Measurements from ENCODE around the gene RSPO1. TPM values are rescaled to one million over a fixed set of nuclear protein-coding genes. Genes with fewer than 3 reads are reported as not detected.

The RSPO1 gene
- total and polyA plus RNA-seq, 10 of the 15 experiments (the other 5 are each of a cell fraction or from before 2014, with no cell fraction given) = not detected

DNA sequence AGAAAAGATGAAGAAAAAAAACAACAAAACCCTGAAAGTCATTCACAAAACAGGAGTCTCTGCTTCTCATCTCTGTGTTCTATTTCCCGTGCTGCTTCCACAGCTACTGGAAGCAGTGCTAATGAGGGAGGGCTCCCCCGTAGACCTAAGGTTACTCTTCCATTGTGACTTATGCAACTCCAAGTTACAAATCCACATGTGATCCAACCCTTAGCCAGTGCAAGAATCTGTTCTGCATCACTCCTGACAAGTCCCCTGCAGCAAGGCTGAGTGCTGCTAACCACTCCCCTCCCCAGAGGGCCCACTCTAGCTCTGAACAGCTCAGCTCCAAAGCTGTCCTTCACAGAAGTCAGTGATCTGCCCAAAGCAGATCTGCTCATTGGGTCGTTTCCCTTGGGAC is 67.7 kb downstream of the RSPO1 start (continued):
- TF ChIP-seq, protein P1, sequence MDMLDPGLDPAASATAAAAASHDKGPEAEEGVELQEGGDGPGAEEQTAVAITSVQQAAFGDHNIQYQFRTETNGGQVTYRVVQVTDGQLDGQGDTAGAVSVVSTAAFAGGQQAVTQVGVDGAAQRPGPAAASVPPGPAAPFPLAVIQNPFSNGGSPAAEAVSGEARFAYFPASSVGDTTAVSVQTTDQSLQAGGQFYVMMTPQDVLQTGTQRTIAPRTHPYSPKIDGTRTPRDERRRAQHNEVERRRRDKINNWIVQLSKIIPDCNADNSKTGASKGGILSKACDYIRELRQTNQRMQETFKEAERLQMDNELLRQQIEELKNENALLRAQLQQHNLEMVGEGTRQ (IDR thresholded peaks at IDR 0.05; ENCODE audit: borderline replicate concordance, low read depth, low read length) = no peak
- TF ChIP-seq NFYB (IDR thresholded peaks at IDR 0.05; ENCODE audit: insufficient read depth, low read depth, low read length) = no peak
- TF ChIP-seq SRF (IDR thresholded peaks at IDR 0.05; ENCODE audit: low read depth in 2 of 2, low read length in 2 of 2) = no peak
- TF ChIP-seq RFX5 (IDR thresholded peaks at IDR 0.05; ENCODE audit: low read depth, low read length) = no peak
- no peak for TF ChIP-seq ZNF217 (IDR thresholded peaks at IDR 0.05)
- TF ChIP-seq JUNB (IDR thresholded peaks at IDR 0.05) = no peak
- TF ChIP-seq, protein P2, sequence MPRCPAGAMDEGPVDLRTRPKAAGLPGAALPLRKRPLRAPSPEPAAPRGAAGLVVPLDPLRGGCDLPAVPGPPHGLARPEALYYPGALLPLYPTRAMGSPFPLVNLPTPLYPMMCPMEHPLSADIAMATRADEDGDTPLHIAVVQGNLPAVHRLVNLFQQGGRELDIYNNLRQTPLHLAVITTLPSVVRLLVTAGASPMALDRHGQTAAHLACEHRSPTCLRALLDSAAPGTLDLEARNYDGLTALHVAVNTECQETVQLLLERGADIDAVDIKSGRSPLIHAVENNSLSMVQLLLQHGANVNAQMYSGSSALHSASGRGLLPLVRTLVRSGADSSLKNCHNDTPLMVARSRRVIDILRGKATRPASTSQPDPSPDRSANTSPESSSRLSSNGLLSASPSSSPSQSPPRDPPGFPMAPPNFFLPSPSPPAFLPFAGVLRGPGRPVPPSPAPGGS (IDR thresholded peaks at IDR 0.05; ENCODE audit: borderline replicate concordance, insufficient read depth, low read depth, low read length, poor library complexity, severe bottlenecking) = no peak
- TF ChIP-seq NBN (IDR thresholded peaks at IDR 0.05) = no peak
- no peak for TF ChIP-seq NR2F1 (conservative IDR thresholded peaks at IDR 0.05)
- TF ChIP-seq TCF3 (IDR thresholded peaks at IDR 0.05; ENCODE audit: borderline replicate concordance, insufficient read depth, low read depth, low read length) = no peak
- no peak for TF ChIP-seq RBBP5 (conservative IDR thresholded peaks at IDR 0.05)

DNA sequence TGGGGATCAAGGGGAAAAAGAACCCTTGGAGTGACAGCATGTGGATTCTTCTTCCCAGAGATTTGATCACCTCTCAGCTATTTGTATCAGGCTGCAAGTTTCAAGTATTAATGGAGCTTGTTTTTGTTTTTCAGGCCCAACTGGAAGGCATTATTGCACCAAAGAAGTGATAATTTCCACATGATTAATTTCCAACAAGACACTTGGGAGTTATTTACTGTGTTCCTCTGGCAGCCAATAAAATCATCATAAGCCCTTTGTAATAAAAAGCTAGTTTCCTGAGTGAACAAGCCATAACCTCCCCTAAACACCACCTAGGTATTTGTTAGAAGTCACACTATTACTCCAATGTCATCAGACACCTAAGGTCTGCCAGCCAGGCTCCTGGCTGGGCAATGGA is 69.8 kb downstream of the RSPO1 start:
- BruUV-seq (replicated peaks) = no TSS peak
- ChIA-PET RAD21 (ENCODE audit: unreplicated experiment) (interaction anchor here (0.9 kb wide), 1 partner anchor 116 kb away, joined by 3 read pairs; no protein-coding TSS in a partner anchor), CTCF (interaction anchor here (0.9 to 4.5 kb wide), 6 partner anchors 10 to 118 kb away, joined by 3 to 46 read pairs (median 3); no protein-coding TSS in a partner anchor), POLR2A (no interaction called here), SMC1A (ENCODE audit: uncharacterized antibody, unreplicated experiment) (interaction anchor here (0.8 to 3.4 kb wide), 3 partner anchors 23 to 118 kb away, joined by 3 to 15 read pairs (median 3); no protein-coding TSS in a partner anchor)
- Histone ChIP-seq H3K4me2 (ENCODE audit: control insufficient read depth, insufficient read depth) (no peak overlapping the region), H3K4me3 (no peak overlapping the region), H2AFZ (ENCODE audit: control insufficient read depth, low read depth, low read length) (no peak overlapping the region), H3K4me1 (ENCODE audit: control insufficient read depth, insufficient read depth, low read length) (no peaks in the 10 kb centered on the region), H3K36me3 (ENCODE audit: control insufficient read depth in 2 of 2, insufficient read depth in 2 of 2, low read length in 1 of 2) (peaks cover 18 to 43% of the 10 kb centered on the region in 2 experiments), H3K79me2 (ENCODE audit: control insufficient read depth, insufficient read depth, low read length) (no peaks in the 10 kb centered on the region), H3K9ac (ENCODE audit: control insufficient read depth, insufficient read depth, low read length) (no peak overlapping the region), H3K27me3 (replicated peaks in 1 of 2; ENCODE audit: control insufficient read depth in 2 of 2, insufficient read depth in 2 of 2, low read length in 1 of 2) (no peaks in the 10 kb centered on the region), H3K9me3 (replicated peaks; ENCODE audit: control insufficient read depth, insufficient read depth, low read length) (no peaks in the 10 kb centered on the region), H4K20me1 (ENCODE audit: control insufficient read depth, insufficient read depth) (no peaks in the 10 kb centered on the region; the same call in 1 of the 2 replicates), H3K27ac (ENCODE audit: control insufficient read depth, insufficient read depth) (no peak overlapping the region)
- in situ Hi-C loops (cut with MboI) (no loop called here), intact Hi-C loops (cut with micrococcal nuclease; ENCODE audit: unreplicated experiment) (no loop called here)
- FAIRE-seq = no peak
- TF ChIP-seq DPF2 (IDR thresholded peaks at IDR 0.05) = no peak
- TF ChIP-seq, protein P3, sequence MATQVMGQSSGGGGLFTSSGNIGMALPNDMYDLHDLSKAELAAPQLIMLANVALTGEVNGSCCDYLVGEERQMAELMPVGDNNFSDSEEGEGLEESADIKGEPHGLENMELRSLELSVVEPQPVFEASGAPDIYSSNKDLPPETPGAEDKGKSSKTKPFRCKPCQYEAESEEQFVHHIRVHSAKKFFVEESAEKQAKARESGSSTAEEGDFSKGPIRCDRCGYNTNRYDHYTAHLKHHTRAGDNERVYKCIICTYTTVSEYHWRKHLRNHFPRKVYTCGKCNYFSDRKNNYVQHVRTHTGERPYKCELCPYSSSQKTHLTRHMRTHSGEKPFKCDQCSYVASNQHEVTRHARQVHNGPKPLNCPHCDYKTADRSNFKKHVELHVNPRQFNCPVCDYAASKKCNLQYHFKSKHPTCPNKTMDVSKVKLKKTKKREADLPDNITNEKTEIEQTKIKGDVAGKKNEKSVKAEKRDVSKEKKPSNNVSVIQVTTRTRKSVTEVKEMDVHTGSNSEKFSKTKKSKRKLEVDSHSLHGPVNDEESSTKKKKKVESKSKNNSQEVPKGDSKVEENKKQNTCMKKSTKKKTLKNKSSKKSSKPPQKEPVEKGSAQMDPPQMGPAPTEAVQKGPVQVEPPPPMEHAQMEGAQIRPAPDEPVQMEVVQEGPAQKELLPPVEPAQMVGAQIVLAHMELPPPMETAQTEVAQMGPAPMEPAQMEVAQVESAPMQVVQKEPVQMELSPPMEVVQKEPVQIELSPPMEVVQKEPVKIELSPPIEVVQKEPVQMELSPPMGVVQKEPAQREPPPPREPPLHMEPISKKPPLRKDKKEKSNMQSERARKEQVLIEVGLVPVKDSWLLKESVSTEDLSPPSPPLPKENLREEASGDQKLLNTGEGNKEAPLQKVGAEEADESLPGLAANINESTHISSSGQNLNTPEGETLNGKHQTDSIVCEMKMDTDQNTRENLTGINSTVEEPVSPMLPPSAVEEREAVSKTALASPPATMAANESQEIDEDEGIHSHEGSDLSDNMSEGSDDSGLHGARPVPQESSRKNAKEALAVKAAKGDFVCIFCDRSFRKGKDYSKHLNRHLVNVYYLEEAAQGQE (IDR thresholded peaks at IDR 0.05; ENCODE audit: low read depth, low read length) = no peak
- no peak for TF ChIP-seq MTA3 (IDR thresholded peaks at IDR 0.05; ENCODE audit: borderline replicate concordance, low read length)
- TF ChIP-seq CBX5 (IDR thresholded peaks at IDR 0.05; ENCODE audit: low read depth) = no peak
- TF ChIP-seq SMAD5 (IDR thresholded peaks at IDR 0.05; ENCODE audit: low read depth) = no peak
- TF ChIP-seq NR2F1 (conservative IDR thresholded peaks at IDR 0.05) = no peak
- no peak for TF ChIP-seq GABPA (IDR thresholded peaks at IDR 0.05; ENCODE audit: low read depth)
- TF ChIP-seq TAF1 (IDR thresholded peaks at IDR 0.05; ENCODE audit: borderline replicate concordance, low read depth, low read length) = no peak
- no peak for TF ChIP-seq POLR2A (IDR thresholded peaks at IDR 0.05; ENCODE audit: low read depth, low read length)
- no peak for DNase-seq (ENCODE audit: low read depth, low spot score)
- ATAC-seq = no peak
